HepG2 (cell line): ENCODE results near the gene CPEB3. TPM values are rescaled to one million over a fixed set of nuclear protein-coding genes. Genes with fewer than 3 reads are reported as not detected.

ENCODE experiments used
- ATAC-seq: fragments of 200-7000 bp; cut with Tn5 transposase; 3 replicates; pipeline ENCODE4 v1.9.1; 2020; ENCODE audit warnings: mild to moderate bottlenecking, moderate library complexity
- BruUV-seq: library from RNA; stranded (reverse); fragments of 400-500 nt; replicated peaks from 2 replicates; lab custom pipeline; 2021; lab: Mats Ljungman, UMichigan
- CTCF ChIA-PET: fragments of 300-600 bp; formaldehyde crosslinking; extraction: SDS; loops from one replicate; lab custom pipeline; 2021; ENCODE audit warnings: low total read pairs, inconsistent platforms, low intra/inter-chr PET ratio; lab: Yijun Ruan, JAX
- POLR2A ChIA-PET: fragments of 350-600 bp; sonication (Branson Sonifier 250); formaldehyde crosslinking; loops from one replicate; lab custom pipeline; 2020; ENCODE audit warnings: antibody characterized with exemption, inconsistent platforms; lab: Yijun Ruan, JAX
- DNase-seq: peaks from one replicate; pipeline ENCODE4 v3.0.0-alpha.2; 2015; ENCODE audit warnings: low spot score
- FAIRE-seq: peaks from 3 replicates; lab custom pipeline; 2011; peaks lifted over from hg19 to GRCh38; lab: Jason Lieb, UNC
- H2AFZ ChIP-seq: one replicate; pipeline ENCODE4 v1.6.1; 2011; ENCODE audit warnings: low read length, inconsistent platforms
- H3K27ac ChIP-seq: fragments of 300-600 bp; 3 replicates; pipeline ENCODE4 v1.8.0; 2011; ENCODE audit warnings: mixed run types, mild to moderate bottlenecking, mixed read lengths, low read length, inconsistent platforms; ENCODE audit not compliant: insufficient read depth; ENCODE audit errors: extremely low read length
- H3K27me3 ChIP-seq, 2 experiments: fragments of 200-600 bp in 1 of 2; 2 replicates in 1 of 2; 3 replicates in 1 of 2; pipeline versions ENCODE4 v1.6.0 to v1.8.0; 2011; ENCODE audit warnings: low read length in 2 of 2, mild to moderate bottlenecking in 2 of 2, moderate library complexity in 2 of 2, inconsistent platforms in 1 of 2; ENCODE audit not compliant: insufficient read depth in 2 of 2, control insufficient read depth in 1 of 2
- H3K36me3 ChIP-seq, 2 experiments: fragments of 200-600 bp in 1 of 2; replicated peaks in 1 of 2; 2 replicates in 1 of 2; 3 replicates in 1 of 2; pipeline versions ENCODE4 v1.5.1 to v1.8.0; 2011; ENCODE audit warnings: low read length in 2 of 2, inconsistent platforms in 1 of 2; ENCODE audit not compliant: insufficient read depth in 2 of 2, control insufficient read depth in 1 of 2
- H3K4me1 ChIP-seq: 2 replicates; pipeline ENCODE4 v1.5.1; 2012; ENCODE audit warnings: low read length, inconsistent platforms; ENCODE audit not compliant: insufficient read depth
- H3K4me2 ChIP-seq: 2 replicates; pipeline ENCODE4 v1.6.0; 2011; ENCODE audit warnings: low read depth, low read length, inconsistent platforms
- H3K4me3 ChIP-seq, 3 experiments: fragments of 200-600 bp in 1 of 3; sonication (generic), shearing (Covaris generic) in 1 of 3; replicated peaks in 1 of 3; 2 replicates each; pipeline ENCODE4 v1.5.1; 2011 to 2016; ENCODE audit warnings: low read length in 3 of 3, inconsistent platforms in 2 of 3, low read depth in 2 of 3, mild to moderate bottlenecking in 2 of 3, control low read depth in 1 of 3, mixed read lengths in 1 of 3; ENCODE audit not compliant: insufficient read depth in 1 of 3
- H3K79me2 ChIP-seq: one replicate; pipeline ENCODE4 v1.6.1; 2011; ENCODE audit warnings: low read length, inconsistent platforms; ENCODE audit not compliant: insufficient read depth
- H3K9ac ChIP-seq: 2 replicates; pipeline ENCODE4 v1.6.0; 2011; ENCODE audit warnings: mild to moderate bottlenecking, low read depth, low read length, inconsistent platforms; ENCODE audit not compliant: insufficient read depth
- H3K9me3 ChIP-seq: 2 replicates; pipeline ENCODE4 v1.5.1; 2012; ENCODE audit warnings: mild to moderate bottlenecking, low read length
- H4K20me1 ChIP-seq: 2 replicates; pipeline ENCODE4 v1.6.0; 2011; ENCODE audit warnings: inconsistent platforms, mild to moderate bottlenecking, low read length, moderate library complexity; ENCODE audit not compliant: insufficient read depth
- CBX5 ChIP-seq: sonication (generic); formaldehyde crosslinking; IDR thresholded peaks from 2 replicates; pipeline ENCODE4 v1.4.0; 2020; ENCODE audit warnings: missing genetic modification reagents, borderline replicate concordance
- HNRNPH1 ChIP-seq: fragments of 200-400 bp; formaldehyde crosslinking; optimal IDR thresholded peaks from 2 replicates; pipeline ENCODE3; 2017; ENCODE audit warnings: mild to moderate bottlenecking, low read depth, low read length
- MBD4 ChIP-seq: IDR thresholded peaks from 2 replicates; pipeline ENCODE4 v1.6.1; 2012; ENCODE audit warnings: low read length, inconsistent platforms, borderline replicate concordance
- MLLT10 ChIP-seq: sonication (generic); formaldehyde crosslinking; IDR thresholded peaks from 2 replicates; pipeline ENCODE4 v1.4.0; 2020; ENCODE audit warnings: missing genetic modification reagents
- MYNN ChIP-seq: sonication (generic); formaldehyde crosslinking; IDR thresholded peaks from 2 replicates; pipeline ENCODE4 v1.4.0; 2020; ENCODE audit warnings: mild to moderate bottlenecking, low read depth, missing genetic modification reagents
- NR2F6 ChIP-seq, 2 experiments: IDR thresholded peaks; 2 replicates each; pipeline ENCODE4 v1.6.1; 2016; ENCODE audit warnings: antibody characterized with exemption in 1 of 2, mild to moderate bottlenecking in 1 of 2
- PRMT3 ChIP-seq: sonication (generic); formaldehyde crosslinking; IDR thresholded peaks from 2 replicates; pipeline ENCODE4 v1.8.1; 2022; ENCODE audit warnings: low read depth, mild to moderate bottlenecking, moderate library complexity, missing genetic modification reagents, borderline replicate concordance
- RARA ChIP-seq: IDR thresholded peaks from 2 replicates; pipeline ENCODE4 v1.6.1; 2016; ENCODE audit warnings: missing genetic modification reagents, missing compliant biosample characterization
- SOX13 ChIP-seq, 3 experiments: fragments of 450-650 bp in 1 of 3; sonication (generic) in 1 of 3; formaldehyde crosslinking in 1 of 3; IDR thresholded peaks in 2 of 3; conservative IDR thresholded peaks in 1 of 3; 2 replicates each; pipeline versions ENCODE4 v1.5.0 to v1.6.1; 2016 to 2020; ENCODE audit warnings: antibody characterized with exemption in 1 of 3, mild to moderate bottlenecking in 1 of 3, missing compliant biosample characterization in 1 of 3, missing genetic modification reagents in 1 of 3, moderate library complexity in 1 of 3
- TARDBP ChIP-seq: sonication (generic); formaldehyde crosslinking; IDR thresholded peaks from 2 replicates; pipeline ENCODE4 v1.8.0; 2022; ENCODE audit warnings: mild to moderate bottlenecking, missing genetic modification reagents
- ZNF160 ChIP-seq: sonication (generic); formaldehyde crosslinking; IDR thresholded peaks from 2 replicates; pipeline ENCODE4 v1.8.0; 2022; ENCODE audit warnings: mild to moderate bottlenecking, inconsistent platforms, missing genetic modification reagents
- ZNF253 ChIP-seq: sonication (generic); formaldehyde crosslinking; IDR thresholded peaks from 2 replicates; pipeline ENCODE4 v1.8.0; 2022; ENCODE audit warnings: mild to moderate bottlenecking, missing genetic modification reagents, borderline replicate concordance
- ZNF33A ChIP-seq: sonication (generic); formaldehyde crosslinking; IDR thresholded peaks from 2 replicates; pipeline ENCODE4 v1.5.1; 2020; ENCODE audit warnings: missing genetic modification reagents, mild to moderate bottlenecking, moderate library complexity, borderline replicate concordance
- ZNF570 ChIP-seq: sonication (generic); formaldehyde crosslinking; IDR thresholded peaks from 2 replicates; pipeline ENCODE4 v1.4.0; 2020; ENCODE audit warnings: mild to moderate bottlenecking, missing genetic modification reagents, borderline replicate concordance
- ZNF761 ChIP-seq: sonication (generic); formaldehyde crosslinking; conservative IDR thresholded peaks from 2 replicates; pipeline ENCODE4 v1.4.0; 2020; ENCODE audit warnings: mild to moderate bottlenecking, missing genetic modification reagents
- WGBS: methylation state at CpG from one replicate; pipeline ENCODE4 v1.1.6; 2017; ENCODE audit warnings: low lambda C conversion rate; 5-methylcytosine and 5-hydroxymethylcytosine counted together
- in situ Hi-C: cut with HindIII; loops from 2 replicates; pipeline ENCODE4 v1.10.0; 2017; ENCODE audit warnings: low pct_unique_long_range_greater_than_20kb; ENCODE audit not compliant: extremely low pct_ligation_motif_present
- intact Hi-C: fragments of 100-400 bp; cut with micrococcal nuclease; formaldehyde crosslinking; loops from one replicate; pipeline ENCODE4 v1.10.0; 2022; ENCODE audit not compliant: unreplicated experiment
- polyA plus RNA-seq, 8 experiments: library from polyadenylated mRNA; depleted of rRNA in 3 of 8; stranded (reverse) in 7 of 8; unstranded in 1 of 8; fragments of >200 nt; fragmentation: Illumina TruSeq in 4 of 8; extraction: Trizol in 4 of 8; gene quantifications; 2 replicates each; pipeline versions ENCODE4 v1.2.1 to v1.2.3, GENCODE V29; 2011 to 2016; ENCODE audit warnings: low read depth in 4 of 8, missing spikeins in 1 of 8, mixed read lengths in 1 of 8; ENCODE audit not compliant: insufficient read depth in 1 of 8
- total RNA-seq, 5 experiments: library from RNA; depleted of rRNA; stranded (reverse); fragments of >200 nt; fragmentation: Illumina TruSeq; extraction: Trizol; gene quantifications; 2 replicates each; pipeline ENCODE4 v1.2.3, GENCODE V29; 2016; ENCODE audit warnings: low read depth in 1 of 5
- TF ChIP-seq, protein P1 (sequence below): IDR thresholded peaks from 2 replicates; pipeline ENCODE4 v1.6.1; 2016; ENCODE audit warnings: mild to moderate bottlenecking
- TF ChIP-seq, protein P2 (sequence below): sonication (generic); formaldehyde crosslinking; IDR thresholded peaks from 2 replicates; pipeline ENCODE4 v1.4.0; 2020; ENCODE audit warnings: mild to moderate bottlenecking, missing genetic modification reagents
- TF ChIP-seq, protein P3 (sequence below): sonication (generic); formaldehyde crosslinking; IDR thresholded peaks from 2 replicates; pipeline ENCODE4 v1.5.0; 2020; ENCODE audit warnings: mild to moderate bottlenecking, missing genetic modification reagents, borderline replicate concordance

CPEB3 gene
- total and polyA plus RNA-seq, 2 of the 13 experiments (the other 11 are each of a cell fraction or from before 2014, with no cell fraction given) = 0.66 to 0.70 TPM

DNA sequence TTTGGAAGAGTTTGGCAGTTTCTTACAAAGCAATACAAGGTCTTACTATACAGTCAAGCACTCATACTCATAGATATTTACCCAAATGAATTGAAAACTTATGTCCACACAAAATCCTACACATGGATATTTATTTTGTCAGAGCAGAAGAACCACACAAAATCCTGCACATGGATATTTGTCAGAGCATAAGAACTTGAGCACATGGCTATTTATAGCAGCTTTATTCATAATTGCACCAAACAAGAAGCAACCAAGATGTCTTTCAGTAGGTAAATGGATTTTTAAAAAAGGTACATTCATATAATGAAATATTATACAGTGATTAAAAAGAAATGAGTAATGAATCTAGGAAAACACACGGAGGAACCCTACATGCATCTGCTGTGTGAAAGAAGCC, 251.9 kb downstream of the CPEB3 start:
- no peak for DNase-seq
- CTCF ChIA-PET = no interaction called here
- in situ Hi-C loops (no loop called here), intact Hi-C loops (no loop called here)
- Histone ChIP-seq H3K4me1 (no peaks in the 10 kb centered on the region; the same call in 1 of the 2 replicates), H3K27me3 (no peaks in the 10 kb centered on the region), H3K9me3 (no peaks in the 10 kb centered on the region), H3K4me2 (no peak overlapping the region), H3K27ac (no peak overlapping the region), H3K79me2 (no peaks in the 10 kb centered on the region), H3K9ac (no peak overlapping the region), H3K36me3 (no peaks in the 10 kb centered on the region), H3K4me3 (no peak overlapping the region), H2AFZ (no peak overlapping the region), H4K20me1 (no peaks in the 10 kb centered on the region)
- TF ChIP-seq SOX13 (IDR thresholded peaks at IDR 0.05) (no peak), SOX13 (CRISPR knock-in tag; conservative IDR thresholded peaks at IDR 0.05 in 1 of 2, IDR thresholded peaks at IDR 0.05 in 1 of 2) (no peak), CBX5 (CRISPR knock-in tag) (no peak), HNRNPH1 (no peak), ZNF253 (CRISPR knock-in tag) (no peak), ZNF570 (no peak), TARDBP (no peak), MYNN (CRISPR knock-in tag) (no peak), RARA (CRISPR knock-in tag) (no peak), ZNF33A (CRISPR knock-in tag) (no peak), ZNF761 (CRISPR knock-in tag) (no peak), MLLT10 (CRISPR knock-in tag) (no peak), PRMT3 (CRISPR knock-in tag) (no peak), NR2F6 (IDR thresholded peaks at IDR 0.05) (no peak), NR2F6 (CRISPR knock-in tag; IDR thresholded peaks at IDR 0.05) (no peak), ZNF160 (no peak), MBD4 (no peak)
- TF ChIP-seq, protein P1, sequence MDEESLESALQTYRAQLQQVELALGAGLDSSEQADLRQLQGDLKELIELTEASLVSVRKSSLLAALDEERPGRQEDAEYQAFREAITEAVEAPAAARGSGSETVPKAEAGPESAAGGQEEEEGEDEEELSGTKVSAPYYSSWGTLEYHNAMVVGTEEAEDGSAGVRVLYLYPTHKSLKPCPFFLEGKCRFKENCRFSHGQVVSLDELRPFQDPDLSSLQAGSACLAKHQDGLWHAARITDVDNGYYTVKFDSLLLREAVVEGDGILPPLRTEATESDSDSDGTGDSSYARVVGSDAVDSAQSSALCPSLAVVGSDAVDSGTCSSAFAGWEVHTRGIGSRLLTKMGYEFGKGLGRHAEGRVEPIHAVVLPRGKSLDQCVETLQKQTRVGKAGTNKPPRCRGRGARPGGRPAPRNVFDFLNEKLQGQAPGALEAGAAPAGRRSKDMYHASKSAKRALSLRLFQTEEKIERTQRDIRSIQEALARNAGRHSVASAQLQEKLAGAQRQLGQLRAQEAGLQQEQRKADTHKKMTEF = no peak
- TF ChIP-seq, protein P2, sequence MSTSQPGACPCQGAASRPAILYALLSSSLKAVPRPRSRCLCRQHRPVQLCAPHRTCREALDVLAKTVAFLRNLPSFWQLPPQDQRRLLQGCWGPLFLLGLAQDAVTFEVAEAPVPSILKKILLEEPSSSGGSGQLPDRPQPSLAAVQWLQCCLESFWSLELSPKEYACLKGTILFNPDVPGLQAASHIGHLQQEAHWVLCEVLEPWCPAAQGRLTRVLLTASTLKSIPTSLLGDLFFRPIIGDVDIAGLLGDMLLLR = no peak
- TF ChIP-seq, protein P3, sequence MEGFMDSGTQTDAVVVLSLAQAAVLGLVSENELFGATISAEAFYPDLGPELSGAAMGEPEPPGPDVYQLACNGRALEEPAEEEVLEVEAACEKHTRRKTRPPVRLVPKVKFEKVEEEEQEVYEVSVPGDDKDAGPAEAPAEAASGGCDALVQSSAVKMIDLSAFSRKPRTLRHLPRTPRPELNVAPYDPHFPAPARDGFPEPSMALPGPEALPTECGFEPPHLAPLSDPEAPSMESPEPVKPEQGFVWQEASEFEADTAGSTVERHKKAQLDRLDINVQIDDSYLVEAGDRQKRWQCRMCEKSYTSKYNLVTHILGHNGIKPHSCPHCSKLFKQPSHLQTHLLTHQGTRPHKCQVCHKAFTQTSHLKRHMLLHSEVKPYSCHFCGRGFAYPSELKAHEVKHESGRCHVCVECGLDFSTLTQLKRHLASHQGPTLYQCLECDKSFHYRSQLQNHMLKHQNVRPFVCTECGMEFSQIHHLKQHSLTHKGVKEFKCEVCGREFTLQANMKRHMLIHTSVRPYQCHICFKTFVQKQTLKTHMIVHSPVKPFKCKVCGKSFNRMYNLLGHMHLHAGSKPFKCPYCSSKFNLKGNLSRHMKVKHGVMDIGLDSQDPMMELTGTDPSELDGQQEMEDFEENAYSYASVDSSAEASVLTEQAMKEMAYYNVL (CRISPR knock-in tag) = no peak
- ATAC-seq = no peak
- no TSS peak for BruUV-seq
- no peak for FAIRE-seq
- POLR2A ChIA-PET = no interaction called here
- WGBS = 97% methylated on average over 1 of the region's 1 CpG
